ENCODE measurements around the gene RARS1.

DNA sequence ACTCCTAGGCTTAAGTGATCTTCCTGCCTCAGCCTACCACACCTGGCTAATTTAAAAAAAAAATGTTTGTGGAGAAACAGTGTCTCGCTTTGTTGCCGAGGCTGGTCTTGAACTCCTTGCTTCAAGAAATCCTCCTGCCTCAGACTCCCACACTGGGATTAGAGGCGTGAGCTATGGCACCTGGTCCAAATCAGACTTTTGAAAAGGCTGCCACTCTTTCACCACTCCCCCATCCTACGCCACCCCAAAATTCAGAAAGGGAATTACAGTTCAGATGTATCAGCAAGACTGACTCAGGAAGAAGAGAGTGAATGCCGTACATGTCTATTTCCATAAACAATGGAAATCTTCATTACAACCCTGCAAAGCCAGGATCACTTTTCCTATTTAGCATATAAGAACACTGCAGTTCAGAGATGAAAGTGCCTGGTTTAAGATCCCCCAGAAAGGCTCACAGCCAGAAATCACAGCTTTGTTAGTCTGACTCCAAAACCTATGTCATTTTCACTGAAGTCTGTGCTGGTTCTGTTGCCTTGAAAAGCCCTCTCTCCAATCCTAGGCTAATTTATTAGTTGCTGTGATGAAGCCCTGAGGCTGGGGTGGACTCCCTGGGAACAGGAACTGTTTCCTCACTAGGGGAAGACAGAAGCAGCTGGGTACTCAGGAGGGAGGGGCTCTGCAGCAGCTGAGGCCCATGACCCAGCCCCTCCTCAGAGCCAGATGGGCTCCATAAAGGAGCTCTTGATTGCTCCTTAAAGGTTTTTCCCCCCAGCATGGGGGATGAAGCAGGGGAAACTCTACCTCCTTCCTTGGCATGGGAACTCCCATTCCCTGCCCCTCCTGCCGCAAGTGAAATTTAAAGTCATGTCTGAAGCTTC, 46.0 kb downstream of the RARS1 start:
- TF ChIP-seq, protein P1, sequence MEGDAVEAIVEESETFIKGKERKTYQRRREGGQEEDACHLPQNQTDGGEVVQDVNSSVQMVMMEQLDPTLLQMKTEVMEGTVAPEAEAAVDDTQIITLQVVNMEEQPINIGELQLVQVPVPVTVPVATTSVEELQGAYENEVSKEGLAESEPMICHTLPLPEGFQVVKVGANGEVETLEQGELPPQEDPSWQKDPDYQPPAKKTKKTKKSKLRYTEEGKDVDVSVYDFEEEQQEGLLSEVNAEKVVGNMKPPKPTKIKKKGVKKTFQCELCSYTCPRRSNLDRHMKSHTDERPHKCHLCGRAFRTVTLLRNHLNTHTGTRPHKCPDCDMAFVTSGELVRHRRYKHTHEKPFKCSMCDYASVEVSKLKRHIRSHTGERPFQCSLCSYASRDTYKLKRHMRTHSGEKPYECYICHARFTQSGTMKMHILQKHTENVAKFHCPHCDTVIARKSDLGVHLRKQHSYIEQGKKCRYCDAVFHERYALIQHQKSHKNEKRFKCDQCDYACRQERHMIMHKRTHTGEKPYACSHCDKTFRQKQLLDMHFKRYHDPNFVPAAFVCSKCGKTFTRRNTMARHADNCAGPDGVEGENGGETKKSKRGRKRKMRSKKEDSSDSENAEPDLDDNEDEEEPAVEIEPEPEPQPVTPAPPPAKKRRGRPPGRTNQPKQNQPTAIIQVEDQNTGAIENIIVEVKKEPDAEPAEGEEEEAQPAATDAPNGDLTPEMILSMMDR (IDR thresholded peaks at IDR 0.05; ENCODE audit: borderline replicate concordance, extremely low read depth, low read length, poor library complexity, severe bottlenecking), result no peak
- no peak for TF ChIP-seq EZH2 (IDR thresholded peaks at IDR 0.05; ENCODE audit: borderline replicate concordance, low read depth, low read length, severe bottlenecking)
